Measurements from ENCODE around the gene ADAMTS2.
A peak's percentile ranks its signal among the peaks of the same experiment; 100 is the strongest.

ADAMTS2 gene

DNA sequence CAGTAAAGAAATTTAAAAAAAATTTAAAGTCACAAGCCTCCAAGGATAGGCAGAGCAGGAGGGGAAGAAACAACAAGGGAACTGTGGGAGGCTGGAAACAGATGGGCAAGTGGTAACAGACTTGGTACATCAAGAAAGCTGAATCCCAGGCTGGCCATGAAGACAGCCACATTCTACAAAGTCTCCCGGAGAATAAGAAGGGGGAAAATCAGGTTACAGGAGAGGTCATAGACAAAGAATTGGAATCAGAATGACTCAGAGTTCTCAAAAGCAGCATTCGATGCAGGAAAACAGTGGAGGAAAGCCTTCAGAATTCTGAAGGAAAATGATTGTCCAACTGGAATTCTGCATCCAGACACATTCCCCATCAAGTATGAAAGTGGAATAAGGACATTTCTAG is 129.7 kb downstream of the ADAMTS2 start:
- no peak for DNase-seq (ENCODE audit: low spot score)

DNA sequence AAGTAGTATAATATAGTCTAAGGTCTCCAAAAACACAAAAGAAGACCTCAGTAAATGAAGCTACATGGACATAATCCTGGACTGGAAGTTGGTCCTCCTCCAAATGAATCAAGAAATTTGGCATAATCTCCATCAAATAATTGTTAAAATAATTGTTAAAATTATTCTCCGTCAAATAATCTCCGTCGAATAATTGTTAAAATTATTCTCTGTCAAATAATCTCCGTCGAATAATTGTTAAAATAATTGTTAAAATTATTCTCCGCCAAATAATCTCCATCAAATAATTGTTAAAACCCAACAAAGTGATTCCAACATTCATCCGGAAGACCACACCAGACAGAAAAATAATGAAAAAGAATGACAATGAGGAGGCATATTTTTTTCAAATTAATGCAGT is 130.6 kb downstream of the ADAMTS2 start:
- no peak for DNase-seq (ENCODE audit: low spot score)

DNA sequence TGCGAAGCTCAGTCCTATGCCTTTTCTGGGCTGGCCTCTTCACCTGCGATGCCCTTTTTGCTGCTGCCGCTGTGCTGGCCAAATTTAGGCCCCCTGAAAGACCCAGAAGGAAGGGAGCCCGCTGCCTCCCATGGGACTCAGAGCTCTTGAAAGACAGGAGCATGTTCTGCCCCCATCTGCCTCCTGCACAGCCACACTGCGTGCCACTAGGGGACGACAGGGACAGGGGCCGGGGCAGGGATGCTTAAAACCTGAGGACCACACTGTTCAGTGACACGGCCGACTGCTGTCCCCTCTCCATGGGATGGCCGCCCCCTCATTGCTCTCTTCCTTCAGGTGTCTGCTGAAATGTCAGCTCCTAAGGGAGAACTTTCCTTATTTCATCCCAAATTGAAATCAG is 132.4 kb downstream of the ADAMTS2 start:
- DNase-seq (ENCODE audit: low spot score) = peak; percentile 56

DNA sequence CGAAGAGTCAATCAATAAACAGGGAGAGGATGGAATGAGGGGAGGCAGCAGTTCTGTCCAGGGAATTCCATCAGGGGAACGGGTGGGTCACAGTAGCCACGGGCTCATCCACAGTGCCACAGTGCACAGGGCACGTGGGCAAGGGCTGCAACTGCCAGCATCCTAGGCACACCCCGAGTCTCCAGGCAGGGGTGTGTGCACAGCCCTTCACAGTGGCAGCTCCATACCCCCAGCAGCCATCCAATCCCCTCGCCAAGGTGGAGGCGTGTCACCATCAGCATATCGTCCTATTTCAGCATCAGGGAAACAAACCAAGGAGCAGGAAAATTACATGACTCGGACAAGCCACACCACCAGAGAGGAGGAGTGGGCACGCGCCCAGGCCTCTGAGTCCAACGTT is 133.6 kb downstream of the ADAMTS2 start:
- DNase-seq (ENCODE audit: low spot score) = no peak

DNA sequence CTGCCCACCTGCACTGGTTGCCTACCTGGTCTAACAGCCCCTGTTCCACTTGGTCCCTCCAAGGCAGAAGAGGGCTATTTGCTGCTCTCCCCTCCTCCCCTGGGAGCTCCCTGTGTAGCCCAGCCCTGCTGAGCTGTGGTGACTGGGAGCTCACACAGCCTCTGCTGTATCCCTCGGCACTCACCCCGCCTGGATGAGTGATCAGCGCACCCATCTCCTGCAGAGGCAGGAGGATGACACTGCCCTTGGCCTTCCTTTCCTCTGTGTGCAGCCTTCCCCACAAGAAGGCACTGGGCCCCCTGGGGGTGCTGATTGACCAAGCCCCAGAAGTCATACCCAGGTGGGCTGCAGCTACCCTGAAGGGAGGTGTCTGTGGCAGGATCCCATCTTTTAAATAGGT is 134.2 kb downstream of the ADAMTS2 start:
- DNase-seq (ENCODE audit: low spot score) = no peak

DNA sequence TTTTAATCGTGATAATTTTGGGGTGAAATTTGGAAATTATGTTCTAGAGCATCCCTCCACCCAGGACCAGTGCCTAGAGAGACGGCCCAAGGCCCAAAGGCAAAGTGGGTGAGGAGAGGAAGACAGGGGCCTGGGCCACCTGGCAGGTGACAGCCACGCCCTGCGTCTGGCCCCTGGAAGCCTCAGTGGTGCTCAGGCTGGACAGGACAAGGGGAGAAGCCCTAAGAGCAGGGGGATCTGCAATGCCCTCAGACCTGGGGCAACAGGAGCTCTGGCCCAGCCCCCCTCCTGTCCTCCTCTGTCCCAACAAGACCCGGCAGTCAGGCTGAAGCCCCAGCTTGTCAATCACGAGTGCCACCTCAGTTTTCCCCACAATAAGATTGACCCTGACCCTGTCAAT is 134.8 kb downstream of the ADAMTS2 start:
- DNase-seq (ENCODE audit: low spot score) = no peak

DNA sequence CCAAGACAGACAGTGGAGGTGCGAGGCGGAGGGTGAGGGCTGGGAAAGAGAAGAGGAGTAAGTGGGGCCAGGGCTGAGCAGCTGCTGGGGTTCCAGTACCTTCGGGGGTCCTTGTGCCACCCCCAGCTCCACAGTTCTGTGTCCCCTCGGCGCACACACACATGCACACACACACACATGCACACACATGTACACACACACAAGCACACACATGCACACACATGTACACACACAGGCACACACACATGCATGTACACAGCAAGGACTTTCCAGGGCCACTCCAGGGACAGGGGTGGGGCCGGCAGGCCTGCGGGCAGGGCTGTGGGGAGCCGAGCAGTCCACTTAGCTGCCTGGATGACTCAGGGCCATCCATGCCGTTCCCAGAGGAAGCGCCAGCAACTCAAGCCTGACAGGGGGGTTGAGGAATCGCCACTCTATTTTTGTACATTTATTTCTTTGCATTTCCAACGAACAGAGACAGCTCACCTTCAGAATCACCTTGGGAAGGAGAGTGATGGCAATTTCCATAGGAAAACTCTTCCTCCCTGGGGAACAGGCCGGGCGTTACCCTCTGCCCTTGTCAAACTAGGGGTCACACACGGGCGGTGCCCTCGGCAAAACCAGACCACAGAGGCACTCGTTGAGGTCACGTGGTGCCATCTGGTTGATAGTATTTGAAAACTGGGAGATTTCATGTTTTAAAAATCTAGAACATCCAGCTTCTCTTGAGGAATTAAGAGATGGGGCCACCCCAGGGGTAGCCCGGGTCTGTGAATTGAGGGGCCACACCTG is 135.7 kb downstream of the ADAMTS2 start:
- peak; percentile 57 for DNase-seq (ENCODE audit: low spot score)

DNA sequence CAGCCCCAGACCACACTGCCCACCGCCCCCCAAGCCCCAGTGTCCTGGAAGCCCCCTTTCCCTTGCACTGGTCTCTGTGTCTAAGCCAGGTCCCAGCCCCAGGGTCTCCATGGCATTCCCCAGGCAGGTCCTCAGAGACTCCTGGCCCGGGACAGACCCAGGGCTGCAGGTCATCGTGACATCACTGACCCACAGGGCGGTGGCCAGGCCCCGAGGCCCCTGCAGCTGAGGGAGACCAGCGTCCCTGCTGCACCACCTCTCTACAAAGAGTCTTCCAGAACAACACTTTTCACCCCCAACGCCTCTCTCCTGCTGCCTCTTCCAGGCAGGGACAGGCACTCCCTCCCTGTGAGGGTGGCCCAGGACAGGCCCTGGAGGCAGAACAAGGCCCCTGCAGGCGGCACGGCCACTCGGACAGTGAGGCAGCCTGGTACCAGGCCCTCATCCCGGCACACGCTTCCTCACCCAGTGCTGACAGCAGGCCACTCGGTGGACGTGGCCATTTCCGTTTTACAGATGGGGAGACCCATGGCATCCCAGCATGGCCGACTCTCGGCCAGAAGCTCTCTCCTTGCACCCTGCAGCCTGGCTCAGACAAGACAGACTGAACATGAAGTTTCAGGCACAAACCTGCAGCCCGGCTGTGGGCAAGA is 136.4 kb downstream of the ADAMTS2 start:
- DNase-seq (ENCODE audit: low spot score) = no peak

DNA sequence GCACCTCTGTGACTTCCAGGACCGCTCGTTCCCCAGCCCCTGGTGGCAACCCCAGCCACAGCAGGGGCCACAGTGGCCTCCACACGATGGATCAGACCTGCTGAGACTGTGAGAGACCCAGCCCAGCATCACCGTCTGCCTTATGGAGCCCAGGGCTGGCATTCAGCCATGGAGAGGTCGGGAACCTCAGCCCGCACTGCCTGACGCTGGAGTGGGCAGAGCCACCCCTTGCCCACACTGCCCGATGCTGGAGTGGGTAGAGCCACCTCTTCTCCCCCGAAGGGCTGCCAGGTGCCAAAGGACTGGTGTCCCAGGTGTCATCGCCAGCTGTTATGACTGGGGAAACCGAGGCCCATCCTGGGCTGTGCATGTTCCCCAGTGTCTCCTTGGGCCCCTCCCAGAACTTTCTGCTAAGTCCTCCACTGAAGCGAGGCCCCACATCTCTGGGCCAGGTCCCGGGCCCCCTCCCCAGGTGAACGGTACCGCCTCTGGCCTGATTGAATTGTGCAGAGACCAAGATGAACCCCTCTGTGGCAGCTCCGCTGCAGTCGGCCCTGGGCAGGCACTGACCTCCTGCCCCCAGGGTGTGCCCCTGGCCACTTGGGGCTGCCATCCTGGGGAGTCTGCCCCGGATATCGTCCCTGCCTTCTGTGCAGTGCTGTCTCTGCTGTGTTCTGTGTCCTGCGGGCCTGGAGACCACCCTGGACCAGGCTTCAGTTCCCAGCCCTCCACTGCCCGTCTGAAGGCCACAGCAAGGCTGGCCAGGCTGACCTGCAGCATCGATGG is 137.1 kb downstream of the ADAMTS2 start:
- DNase-seq (ENCODE audit: low spot score) = no peak

DNA sequence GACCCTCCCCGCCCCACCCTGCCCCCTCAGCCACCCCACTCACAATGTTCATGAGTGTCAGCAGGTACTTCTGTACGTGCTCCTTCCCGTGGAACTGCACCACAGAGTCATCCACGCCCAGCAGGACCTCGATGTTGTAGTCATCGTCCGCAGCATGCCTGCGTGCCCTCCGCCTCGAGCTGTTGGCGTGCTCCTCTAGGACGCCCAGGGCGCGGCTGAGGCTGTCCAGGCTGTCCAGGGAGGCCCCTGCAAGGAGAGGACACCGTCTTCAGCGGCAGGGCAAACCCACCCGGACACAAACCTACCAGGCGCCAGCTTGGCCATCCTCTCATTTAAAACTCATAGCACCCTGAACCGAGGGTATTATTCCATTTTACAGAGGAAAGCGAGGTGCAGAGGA is 137.8 kb downstream of the ADAMTS2 start:
- no peak for DNase-seq (ENCODE audit: low spot score)

DNA sequence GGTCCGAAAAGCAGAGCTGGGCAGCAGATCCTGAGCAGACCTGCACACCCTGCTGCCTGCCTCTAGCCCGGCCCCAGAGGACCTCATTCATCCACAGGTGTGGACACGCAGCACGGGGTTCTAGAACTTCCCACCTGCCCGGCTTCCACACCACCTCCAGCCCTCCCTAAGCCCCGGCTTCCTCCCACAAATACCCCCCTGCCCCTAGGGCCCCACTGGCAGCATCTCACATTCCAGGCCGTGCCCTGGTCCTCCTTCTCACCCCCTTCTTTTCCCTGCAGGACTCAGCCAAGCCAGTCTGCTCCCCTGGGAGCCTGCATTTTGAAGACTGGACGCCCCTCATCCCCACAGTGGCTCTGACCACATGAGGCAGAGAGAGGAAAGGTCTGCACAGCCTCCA is 138.9 kb downstream of the ADAMTS2 start:
- DNase-seq (ENCODE audit: low spot score) = no peak

DNA sequence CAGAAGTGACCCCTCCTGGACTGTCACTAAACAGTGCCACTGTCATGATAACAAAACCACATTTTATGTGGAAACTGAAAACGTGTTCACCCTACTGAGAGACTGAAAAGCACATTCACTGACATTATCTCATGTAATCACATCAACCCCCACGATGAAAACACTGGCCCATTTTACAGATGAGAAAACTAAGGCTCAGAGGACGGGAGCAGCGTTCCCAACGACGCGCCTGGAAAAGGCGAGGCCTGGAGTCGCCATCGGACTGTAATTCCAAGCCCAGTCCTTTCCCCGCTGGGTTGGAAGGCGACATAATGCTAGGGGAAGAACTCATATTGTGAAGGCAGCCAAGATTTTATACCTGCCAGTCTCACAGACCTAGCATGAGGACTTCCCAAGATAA is 140.0 kb downstream of the ADAMTS2 start:
- DNase-seq (ENCODE audit: low spot score) = no peak

DNA sequence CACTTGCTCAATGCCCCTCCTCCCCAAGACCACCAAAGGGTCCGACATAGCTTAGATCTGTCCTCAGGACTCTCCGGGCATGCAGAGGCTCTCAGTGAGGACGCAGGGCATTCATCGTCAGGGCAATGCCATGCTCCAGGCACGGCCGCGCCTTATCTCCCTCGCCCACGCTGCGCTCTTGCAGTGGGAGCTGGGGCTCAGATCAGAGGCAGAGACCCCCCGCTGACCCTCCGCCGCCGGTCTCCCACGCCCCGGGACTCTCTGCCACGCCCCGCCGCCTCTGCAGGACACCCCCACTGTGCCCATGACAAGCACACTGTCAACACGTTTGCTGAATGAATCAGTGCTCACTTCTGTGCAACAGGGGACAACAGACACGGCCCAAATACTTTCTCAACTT is 140.7 kb downstream of the ADAMTS2 start:
- DNase-seq (ENCODE audit: low spot score) = no peak

DNA sequence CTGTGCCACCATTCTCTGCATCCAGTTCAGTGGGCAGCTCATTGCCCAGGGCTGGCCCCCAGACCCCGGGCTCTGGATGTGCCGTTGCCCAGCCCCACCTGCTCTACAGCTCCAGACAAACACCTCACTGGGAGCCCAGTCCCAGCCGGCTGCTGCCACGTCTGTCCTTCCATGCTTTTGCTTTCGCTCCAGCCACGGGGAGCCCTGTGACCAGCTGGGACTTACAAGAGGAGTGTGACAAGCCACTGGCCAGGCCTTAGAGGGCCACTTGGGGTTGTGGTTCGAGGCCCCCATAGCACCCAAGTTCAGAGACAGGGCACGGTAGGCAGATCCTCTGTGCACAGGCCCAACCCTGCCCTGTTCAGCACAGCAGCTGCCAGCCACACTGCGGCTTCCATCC is 142.0 kb downstream of the ADAMTS2 start:
- DNase-seq (ENCODE audit: low spot score) = no peak

DNA sequence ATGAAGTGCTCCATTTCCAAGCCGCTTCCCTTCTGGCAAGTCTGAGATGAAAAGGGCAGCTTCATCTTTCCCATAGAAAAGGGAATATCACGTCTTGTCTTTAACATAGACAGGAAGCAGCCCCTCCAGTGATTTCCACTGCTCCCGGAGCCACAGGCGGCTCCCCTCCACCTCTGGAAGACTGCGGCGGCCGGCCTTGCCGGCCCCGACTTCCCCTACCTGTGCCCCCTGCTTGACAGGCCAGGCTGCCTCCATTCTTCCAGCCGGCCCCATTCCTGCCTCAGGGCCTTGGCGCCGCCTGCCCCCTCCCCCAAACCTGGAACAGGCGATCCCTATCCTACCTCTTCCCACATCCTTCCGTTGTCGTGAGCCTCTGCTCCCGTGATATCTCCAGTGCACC is 143.3 kb downstream of the ADAMTS2 start:
- no peak for DNase-seq (ENCODE audit: low spot score)

DNA sequence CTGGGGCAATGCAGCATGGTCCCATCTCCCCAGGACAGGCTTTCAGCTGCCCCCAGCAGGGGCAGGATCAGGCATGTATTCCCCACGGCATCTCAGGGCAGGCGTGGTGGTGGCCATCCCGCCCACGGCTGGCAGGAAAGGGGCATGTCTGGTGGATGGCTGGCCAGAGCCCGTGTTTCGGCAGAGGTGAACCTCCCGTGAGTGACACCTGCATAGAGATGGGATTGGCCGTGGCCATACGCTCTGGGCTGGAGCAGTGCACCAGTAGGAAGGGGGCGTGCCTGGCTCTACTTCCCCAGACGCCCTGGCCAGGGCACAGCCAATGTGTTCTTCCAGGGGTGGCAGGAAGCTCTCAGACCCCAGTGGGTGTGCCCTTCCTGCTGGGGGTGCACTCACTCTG is 146.0 kb downstream of the ADAMTS2 start:
- DNase-seq (ENCODE audit: low spot score) = no peak

DNA sequence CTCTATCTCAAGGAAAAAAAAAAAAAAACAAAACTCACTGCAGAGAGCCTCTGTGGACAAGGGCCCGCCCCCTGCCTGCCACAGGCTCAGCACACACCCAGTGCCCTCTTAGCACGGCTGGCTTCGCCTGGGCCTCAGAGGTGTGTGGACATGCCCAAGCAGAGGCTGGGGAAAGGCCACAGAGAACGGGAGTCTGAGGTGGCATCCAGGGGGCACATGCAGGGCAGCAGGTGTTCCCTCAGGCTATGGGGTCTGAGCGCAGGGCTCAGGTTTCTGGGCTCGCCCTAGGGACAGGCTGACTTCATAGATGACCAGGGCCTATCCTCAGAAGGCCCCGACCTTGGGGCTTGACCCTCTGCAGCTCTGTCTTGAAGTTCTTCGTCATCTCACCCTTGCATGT is 146.4 kb downstream of the ADAMTS2 start:
- no peak for DNase-seq (ENCODE audit: low spot score)

DNA sequence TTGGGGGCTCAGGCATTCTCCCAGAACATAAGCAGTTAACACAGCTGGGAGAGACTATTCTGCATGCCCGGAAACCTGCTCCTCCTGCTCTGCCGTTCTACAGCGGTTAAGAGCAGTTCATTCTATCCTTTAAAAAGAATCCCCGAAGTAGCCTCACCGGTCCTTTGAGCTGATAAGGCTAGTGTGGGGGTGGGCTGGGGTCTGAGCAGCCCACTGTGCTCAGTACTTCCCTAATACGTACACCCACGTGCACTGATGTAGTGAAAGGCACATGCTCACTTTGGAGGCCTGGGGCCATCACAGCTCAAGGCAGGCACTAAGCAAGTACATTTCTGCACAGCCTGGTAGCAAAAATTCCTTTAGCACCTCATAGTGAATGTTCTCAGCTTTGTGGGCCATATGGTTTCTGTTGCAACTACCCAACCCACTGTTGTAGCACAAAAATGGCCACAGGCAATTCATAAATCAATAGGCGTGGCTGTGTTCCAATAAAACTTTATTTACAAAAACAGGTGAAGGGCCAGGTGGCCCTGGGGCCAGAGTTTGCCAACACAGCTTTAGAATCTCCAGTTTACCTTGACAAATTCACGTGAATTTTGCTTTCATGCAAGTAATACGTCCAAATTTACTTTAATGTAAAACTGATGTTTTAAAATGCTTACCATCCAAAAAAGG is 148.7 kb downstream of the ADAMTS2 start:
- no peak for DNase-seq (ENCODE audit: low spot score)

DNA sequence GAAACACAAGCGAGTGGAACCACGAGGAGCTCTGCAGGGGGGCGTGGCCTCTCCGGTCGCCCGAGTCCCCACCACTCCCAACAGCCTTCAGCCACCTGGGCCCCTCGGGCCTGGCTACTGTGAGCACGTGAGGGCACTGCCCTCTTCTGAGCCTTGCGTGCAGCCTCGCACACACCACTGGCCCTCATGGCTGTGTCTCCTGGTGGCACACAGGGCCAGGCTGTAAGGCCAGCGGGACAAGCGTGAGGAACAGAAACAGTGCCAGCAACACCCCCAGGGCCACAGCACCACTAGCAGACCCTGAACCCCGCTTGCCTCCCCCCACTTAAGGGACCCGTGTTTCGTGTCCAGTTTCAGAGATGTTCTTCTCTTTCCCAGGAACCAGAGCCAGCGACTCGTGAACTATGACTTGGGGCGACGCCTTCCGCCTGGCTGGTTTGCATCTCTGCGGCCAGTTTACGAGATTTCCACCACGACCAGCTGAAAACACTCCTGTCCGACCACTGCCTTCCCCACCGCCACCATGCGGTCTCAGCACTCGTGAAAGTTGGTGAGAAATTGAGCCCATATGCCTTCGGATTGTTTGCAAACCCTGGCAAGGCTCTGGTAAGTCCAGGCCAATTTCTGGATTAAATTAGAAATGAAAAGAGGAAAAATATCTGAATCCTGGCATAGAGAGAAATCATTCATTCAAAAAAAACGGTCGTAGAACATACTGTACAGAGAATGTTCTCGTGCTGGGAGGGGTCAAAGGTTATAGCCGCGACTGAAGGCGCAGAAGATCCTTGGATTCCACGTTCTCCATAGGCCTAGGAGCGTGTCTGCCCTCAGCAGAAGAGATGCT is 149.5 kb downstream of the ADAMTS2 start:
- no peak for DNase-seq (ENCODE audit: low spot score)

DNA sequence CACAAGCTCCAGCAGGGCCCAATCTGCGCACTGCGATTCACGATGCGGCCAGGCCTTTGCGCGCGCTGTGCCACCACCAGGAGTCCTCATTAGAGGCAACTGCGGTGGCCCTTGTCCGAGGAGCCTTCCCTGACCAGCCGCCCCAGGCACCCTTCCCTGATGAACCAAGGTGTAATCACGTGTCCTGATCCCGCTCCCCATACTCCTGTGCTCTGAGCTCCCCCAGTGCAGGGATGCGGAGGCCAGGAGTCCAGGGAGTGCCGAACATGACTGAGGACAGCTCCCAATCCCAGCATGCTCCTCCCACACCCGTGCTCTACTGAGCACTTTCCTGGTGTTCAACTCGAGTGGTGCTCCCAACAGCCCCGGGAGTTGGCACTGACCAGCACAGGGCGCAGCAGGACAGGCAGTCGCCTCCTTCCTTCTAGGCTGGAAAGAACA is 150.3 kb downstream of the ADAMTS2 start:
- DNase-seq (ENCODE audit: low spot score) = no peak

DNA sequence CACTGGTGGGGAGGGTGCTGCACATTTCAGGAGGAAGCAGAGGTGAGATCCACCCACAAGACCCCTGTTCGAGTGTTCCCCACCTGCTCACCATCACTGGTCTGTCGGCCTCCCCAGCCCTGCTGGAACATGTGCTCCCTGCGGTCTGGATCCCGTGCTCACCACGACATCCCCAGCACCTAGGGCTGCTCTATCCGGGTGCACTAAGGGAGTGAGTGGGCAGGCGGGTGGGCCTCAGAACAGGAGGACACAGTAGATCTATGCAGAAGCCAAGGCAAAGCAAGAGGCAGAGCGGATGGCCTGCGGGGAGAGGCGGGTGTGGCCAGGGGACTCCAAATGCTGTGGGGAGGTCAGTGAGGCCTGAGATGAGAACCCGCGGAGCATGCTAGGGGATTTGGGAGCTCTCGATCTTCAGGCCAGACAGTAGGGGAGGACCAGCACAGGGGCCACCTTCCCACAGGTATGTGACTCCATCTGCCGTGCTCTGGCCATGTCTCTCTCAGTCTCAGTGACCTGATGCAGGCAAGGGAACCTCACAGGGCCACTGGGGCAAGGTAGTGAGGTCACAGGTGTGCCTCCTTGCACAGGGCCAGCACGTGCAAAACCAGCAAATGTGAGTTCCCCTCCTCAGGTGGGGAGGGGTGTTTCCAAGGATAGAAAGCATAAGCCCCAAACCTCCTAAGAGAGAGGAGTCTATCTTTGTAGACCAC is 150.9 kb downstream of the ADAMTS2 start:
- DNase-seq (ENCODE audit: low spot score) = no peak
